Colon (tissue), 2 donors: ENCODE measurements around the gene IL33.

ENCODE experiments used
- FAIRE-seq: peaks from 2 replicates; lab custom pipeline; 2012; peaks lifted over from hg19 to GRCh38; lab: Jason Lieb, UNC
- donor health status: control.
- donor health status: control.

The IL33 gene

GRCh38 chr9:6216951-6217350, 1.3 kb downstream of the IL33 start:
- no peak for FAIRE-seq

- no peak for FAIRE-seq
Measured at GRCh38 chr9:6218099-6218502, 2.5 kb downstream of the IL33 start.

- FAIRE-seq, result no peak
Measured at GRCh38 chr9:6219040-6219439, 3.4 kb downstream of the IL33 start.

DNA sequence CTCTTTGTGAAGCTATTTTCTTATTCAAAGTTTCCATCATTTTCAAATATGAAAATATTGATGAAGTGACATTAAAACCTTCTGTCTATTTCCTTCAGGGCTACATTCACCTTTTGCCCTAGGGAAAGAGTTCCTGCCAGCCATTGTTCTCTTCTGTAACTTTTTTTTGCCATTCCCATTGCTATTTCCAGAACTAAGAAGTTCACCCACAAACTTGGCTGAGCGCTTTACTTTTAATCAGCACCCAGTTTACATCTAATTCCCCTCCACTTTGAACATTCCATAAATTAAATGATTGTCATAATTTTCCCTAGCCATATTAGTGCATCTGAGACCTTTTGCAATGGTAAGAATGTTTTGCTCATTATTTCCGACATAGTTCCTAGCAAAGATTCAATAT, 4.4 kb downstream of the IL33 start:
- no peak for FAIRE-seq

DNA sequence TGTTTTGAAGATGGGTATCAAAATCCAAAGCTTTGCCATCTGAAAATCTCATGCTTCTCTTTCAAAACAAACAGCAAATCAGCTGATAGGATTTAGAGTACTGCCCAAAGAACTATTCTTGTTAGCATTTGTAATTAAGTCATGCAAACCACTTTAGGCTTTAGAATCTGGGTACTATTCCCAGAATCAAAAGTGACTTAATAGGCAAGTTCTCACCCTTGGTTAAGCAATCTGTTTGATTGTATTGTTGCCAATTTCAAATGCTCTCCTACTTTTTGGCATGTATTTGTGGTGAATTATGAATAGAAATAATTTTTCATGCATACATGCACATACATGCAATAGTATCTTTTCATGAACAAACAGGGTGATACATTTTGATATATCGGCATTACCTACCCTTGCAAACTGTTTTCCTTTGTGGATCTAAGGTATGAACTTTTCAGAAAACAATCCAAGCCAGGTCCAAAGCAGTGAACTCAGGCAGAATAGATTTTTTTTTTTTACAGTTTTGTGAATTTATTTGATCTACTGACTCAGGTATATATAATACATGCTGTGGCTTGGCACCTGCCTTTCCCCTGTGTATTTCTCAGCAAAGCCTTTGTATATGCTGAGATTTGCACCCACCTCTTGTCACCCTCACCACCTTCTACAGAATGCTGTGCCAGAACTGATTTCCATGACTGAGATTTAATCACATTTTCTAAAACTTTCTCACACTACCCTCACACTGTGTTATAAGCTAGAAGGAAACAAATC, 9.0 kb downstream of the IL33 start:
- FAIRE-seq, result no peak

GRCh38 chr9:6226696-6227095, 11.1 kb downstream of the IL33 start:
- no peak for FAIRE-seq

DNA sequence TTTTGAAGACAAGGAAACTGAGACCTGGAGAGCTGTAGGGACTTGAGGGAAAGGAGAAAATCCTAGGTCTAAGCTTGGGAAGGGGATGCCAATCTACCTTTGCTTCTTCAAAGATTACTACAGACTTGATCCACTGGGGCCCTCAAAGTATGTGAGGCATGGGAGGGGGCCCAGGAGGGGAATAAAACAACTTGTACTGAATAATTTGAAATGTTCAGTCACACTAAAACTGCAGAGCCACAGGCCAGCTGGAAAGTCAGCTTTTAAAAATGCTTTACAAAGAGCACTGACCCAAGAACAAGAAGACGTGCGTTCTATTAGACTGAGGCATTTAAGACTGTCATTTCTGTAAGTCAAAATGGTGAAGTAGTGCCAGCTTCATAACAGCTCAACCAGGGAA, 13.6 kb downstream of the IL33 start:
- no peak for FAIRE-seq

DNA sequence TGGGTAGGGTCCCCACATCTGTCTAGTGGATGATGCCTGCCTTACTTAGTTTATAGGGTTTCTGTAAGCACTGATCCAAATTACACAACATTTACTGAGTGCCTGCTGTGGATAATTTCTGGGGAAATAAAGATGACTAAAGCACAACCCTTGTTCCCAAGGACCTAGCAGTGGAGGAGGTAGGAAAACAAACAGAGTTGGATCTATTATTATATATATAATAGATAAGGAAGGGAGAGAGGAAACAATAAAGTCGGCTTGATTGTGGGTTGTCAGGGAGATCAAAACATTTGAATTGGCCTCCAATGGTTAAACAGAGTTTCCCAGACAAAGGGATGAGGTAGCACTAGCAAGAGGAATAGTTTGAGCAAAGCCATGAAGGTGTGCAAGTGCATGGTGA, 14.0 kb downstream of the IL33 start:
- FAIRE-seq, result no peak

DNA sequence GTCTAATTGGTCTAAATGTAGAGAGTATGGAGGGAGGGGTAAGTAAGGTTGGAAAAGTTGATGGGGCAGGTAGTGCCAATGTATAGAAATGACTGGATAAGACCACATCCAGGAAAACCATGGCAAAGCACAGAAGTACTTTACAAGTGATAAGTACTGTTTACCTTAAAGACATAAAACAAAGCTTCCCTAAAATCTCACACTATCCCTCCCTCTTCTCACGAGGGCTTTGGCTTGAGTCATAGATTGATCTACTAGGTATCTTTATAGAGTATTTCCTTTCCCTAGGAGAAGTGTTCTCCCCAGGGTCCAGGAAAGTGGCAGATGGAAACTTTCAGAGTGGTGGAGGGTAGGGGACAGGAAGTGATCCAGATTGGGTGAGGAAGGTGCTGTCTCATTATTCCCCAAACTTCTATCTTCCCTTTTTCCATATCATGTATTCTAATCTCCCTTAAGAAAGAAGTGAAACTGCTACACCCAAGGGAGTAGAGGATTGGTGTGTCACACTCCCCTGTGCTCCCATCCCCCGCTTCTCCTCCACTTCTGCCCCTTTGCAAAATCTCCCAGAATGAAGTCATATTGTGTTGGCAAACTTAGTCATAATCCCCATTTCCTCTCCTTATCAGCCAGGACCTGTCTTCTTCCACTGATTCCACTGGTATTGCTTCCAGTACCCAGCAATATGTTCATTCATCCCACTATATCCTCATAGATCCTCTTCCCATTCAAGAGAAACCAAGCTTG, 14.6 kb downstream of the IL33 start:
- no peak for FAIRE-seq

DNA sequence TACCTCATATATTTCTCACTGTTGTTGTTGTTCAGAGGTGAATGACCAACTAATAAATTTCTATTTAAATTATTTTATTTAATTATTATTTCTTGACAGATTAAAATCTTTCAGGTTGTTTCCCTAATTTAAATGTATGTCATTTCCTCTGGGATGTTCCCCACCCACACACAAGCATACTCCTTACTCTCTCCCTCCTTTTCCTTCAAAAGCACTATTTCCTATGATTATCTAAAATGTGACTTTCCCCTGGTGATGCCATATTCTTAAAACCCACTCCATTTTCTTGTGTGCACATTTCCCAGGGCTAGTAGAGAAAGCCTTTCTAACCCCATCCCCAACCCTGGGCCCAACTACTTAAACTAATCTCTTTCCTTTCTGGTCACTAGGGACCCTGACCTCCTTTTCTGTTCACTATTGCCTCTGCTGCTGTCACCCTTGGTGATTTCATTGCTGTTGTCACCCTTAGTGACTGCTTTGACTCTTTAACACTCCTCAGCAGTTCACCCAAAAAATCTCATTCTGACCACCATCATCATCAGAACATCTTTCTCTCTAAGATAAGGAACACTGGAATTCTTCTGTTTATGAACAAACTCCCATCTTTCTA, 16.8 kb downstream of the IL33 start:
- FAIRE-seq, result no peak

GRCh38 chr9:6234014-6234413, 18.4 kb downstream of the IL33 start:
- FAIRE-seq, result no peak

DNA sequence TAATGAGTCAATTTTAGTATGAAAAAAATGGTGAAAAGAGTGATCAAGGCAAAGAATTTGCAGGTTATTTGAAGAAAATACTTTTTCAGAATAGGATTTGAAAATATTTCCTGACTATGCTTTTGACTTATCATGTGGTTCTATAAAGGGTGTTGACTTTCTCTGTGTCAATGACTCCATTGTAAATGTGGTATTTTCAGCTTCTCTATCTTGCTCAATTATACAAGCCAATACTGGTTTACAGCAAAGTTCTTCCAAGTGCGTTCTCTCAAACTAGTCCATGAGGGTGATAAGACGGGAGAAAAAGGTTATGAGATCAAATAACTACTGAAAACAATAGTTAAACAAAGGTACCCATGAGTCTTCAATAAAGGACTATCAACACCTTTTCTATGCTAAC, 21.7 kb downstream of the IL33 start:
- no peak for FAIRE-seq

- no peak for FAIRE-seq
Measured at GRCh38 chr9:6239048-6239461, 23.4 kb downstream of the IL33 start.

DNA sequence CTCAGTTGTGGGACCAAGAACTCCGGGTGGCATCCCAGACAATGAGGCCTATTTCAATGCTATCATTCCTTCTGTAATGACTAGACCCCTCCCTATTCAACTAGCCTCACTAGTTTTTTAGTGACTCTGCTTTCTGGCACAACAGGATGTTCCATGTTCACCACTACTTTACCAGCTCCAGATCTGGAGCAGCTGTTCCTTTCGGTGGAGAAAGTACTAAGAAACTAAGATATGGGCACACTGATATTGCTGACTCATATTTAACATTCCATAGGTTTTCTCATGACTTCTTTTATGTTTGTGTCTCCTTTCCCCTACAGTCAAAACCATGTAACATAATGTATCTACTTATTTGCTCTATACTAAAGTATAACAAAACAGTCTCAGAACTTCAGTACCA, 24.1 kb downstream of the IL33 start:
- FAIRE-seq, result no peak

DNA sequence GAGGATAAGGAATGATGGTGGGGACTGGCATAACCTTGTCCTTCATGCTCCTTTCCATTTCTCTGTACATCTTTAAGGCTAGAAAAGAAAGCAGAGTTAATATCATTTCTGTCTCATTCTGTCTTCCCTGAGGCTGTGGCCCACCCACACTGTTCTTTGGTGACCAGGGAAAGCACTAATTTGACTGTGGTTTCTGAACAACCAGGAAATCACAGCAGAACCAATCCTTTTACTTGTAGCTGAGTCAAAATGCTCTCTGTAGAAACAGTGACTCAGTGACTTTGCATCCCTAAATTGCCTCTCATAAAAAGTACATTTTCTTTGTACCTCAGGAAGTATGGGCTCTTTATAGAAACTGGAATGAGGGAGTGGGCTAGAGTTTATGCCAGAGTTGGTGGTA, 28.1 kb downstream of the IL33 start:
- no peak for FAIRE-seq

- FAIRE-seq, result no peak
Measured at GRCh38 chr9:6247266-6247665, 31.7 kb downstream of the IL33 start.

DNA sequence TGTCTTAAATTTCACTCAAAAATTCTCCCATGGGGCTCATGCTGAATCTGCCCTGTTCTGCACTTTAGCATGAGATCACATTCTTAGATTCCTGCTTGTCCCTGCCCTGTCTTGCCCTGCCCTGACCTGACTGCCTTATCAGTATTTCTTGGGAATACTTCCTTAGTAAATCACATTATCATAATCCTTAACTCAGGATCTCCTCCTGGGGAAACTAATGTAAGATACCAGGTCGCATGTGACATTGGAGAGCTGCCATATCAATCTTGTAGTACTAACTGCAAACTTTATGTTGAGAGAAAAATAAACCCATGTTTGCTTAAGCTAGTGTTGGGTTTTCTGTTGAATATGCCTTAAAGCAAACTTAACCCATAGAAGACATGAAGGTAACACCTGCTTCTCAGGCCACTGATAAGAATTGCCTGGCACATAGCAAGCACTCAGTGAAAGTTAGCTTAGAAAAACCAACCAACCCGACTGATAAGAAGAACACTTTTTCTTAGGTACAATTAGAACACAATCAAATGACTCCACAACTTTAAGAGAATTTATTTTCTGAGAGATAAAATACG, 53.3 kb downstream of the IL33 start:
- FAIRE-seq, result no peak

- no peak for FAIRE-seq
Measured at GRCh38 chr9:6270896-6271295, 55.3 kb downstream of the IL33 start.

- FAIRE-seq, result no peak
Measured at GRCh38 chr9:6271508-6272228, 56.1 kb downstream of the IL33 start.

GRCh38 chr9:6272229-6272598, 56.6 kb downstream of the IL33 start:
- no peak for FAIRE-seq

GRCh38 chr9:6277417-6277816, 61.8 kb downstream of the IL33 start:
- no peak for FAIRE-seq

GRCh38 chr9:6301858-6302257, 86.3 kb downstream of the IL33 start:
- no peak for FAIRE-seq
